Measurements from ENCODE around the gene PRKG2. TPM values are rescaled to one million over a fixed set of nuclear protein-coding genes. Genes with fewer than 3 reads are reported as not detected.

The PRKG2 gene
- total RNA-seq, 4 donors from 2014 or later = 8.2 to 16.0 (median 9.0) TPM; not detected in 1

GRCh38 chr4:81039351-81039972, 175.6 kb downstream of the PRKG2 start:
- 18 to 35% methylated on average over 4 of the region's 4 CpGs for WGBS, 2 donors (ENCODE audit: low coverage in 1 of 2)
- in situ Hi-C loops (cut with MboI; ENCODE audit: low pct_ligation_motif_present in 1 of 4, low pct_unique_long_range_greater_than_20kb in 1 of 4, low sequenced_read_pairs in 3 of 4) = loop anchor here in 3 of 4 donors (25.0 kb wide), 2 partner anchors 427 to 677 kb away; no protein-coding TSS in a partner anchor
- intact Hi-C loops (cut with DNase I; ENCODE audit: low total_unique reads) = no loop called here

GRCh38 chr4:81038636-81039350, 176.2 kb downstream of the PRKG2 start:
- Histone ChIP-seq H3K36me3 (no peaks in the 10 kb centered on the region), H3K9me3 (no peaks in the 10 kb centered on the region), H3K4me1 (peaks cover 0 to 22% (median 2%) of the 10 kb centered on the region in 4 donors), H3K4me3 (no peak overlapping the region), H3K27me3 (no peaks in the 10 kb centered on the region), H3K27ac (peak overlapping the region in 3 of 4 donors; percentile 8 to 37 (median 9))
- intact Hi-C loops (cut with DNase I; ENCODE audit: low total_unique reads) (no loop called here), in situ Hi-C loops (cut with MboI; ENCODE audit: low pct_ligation_motif_present in 1 of 4, low pct_unique_long_range_greater_than_20kb in 1 of 4, low sequenced_read_pairs in 3 of 4) (loop anchor here in 3 of 4 donors (25.0 kb wide), 2 partner anchors 426 to 676 kb away; no protein-coding TSS in a partner anchor)
- WGBS, 2 donors (ENCODE audit: low coverage in 1 of 2) = 54% methylated on average over 1 of the region's 1 CpG; no CpG with 5 or more reads in 1 of the 2 donors
- no peak for DNase-seq
- TF ChIP-seq EP300 (IDR thresholded peaks at IDR 0.05; ENCODE audit: low read depth) (no peak), POLR2AphosphoS5 (IDR thresholded peaks at IDR 0.05) (no peak), CTCF (IDR thresholded peaks at IDR 0.05) (no peak), POLR2A (IDR thresholded peaks at IDR 0.05) (no peak)

More at GRCh38 chr4:81039351-81039972, 175.6 kb downstream of the PRKG2 start:
- Histone ChIP-seq H3K4me3 (no peak overlapping the region), H3K9me3 (no peaks in the 10 kb centered on the region), H3K36me3 (no peaks in the 10 kb centered on the region), H3K4me1 (peaks cover 0 to 22% (median 2%) of the 10 kb centered on the region in 4 donors), H3K27me3 (no peaks in the 10 kb centered on the region), H3K27ac (peak overlapping the region in 3 of 4 donors; percentile 9 to 45 (median 37))
- peak; percentile 22 for DNase-seq
- TF ChIP-seq POLR2AphosphoS5 (IDR thresholded peaks at IDR 0.05) = no peak
- TF ChIP-seq POLR2A (IDR thresholded peaks at IDR 0.05) = no peak
- no peak for TF ChIP-seq EP300 (IDR thresholded peaks at IDR 0.05; ENCODE audit: low read depth)
- no peak for TF ChIP-seq CTCF (IDR thresholded peaks at IDR 0.05)

Other genes with a start within 250 kb of the PRKG2 start
- 10 to 100 TPM in 3 of 4 donors, 1 to 10 TPM in 1; 4.0 to 78.8 (median 44.9) TPM for gene BMP3, start 184.5 kb downstream of the PRKG2 start, total RNA-seq

Measured in transverse colon (tissue), 4 donors.